Gastroesophageal sphincter (tissue), 3 donors: Measurements from ENCODE around the gene ACR.

Experiments
- EP300 ChIP-seq: sonication (generic); formaldehyde crosslinking; IDR thresholded peaks from one replicate; pipeline ENCODE4 v1.6.1; 2017; ENCODE audit warnings: antibody characterized with exemption, mild to moderate bottlenecking
- POLR2A ChIP-seq, 2 donors: fragments of 450-650 bp; IDR thresholded peaks; one replicate each; pipeline ENCODE4 v1.6.1; 2017; ENCODE audit warnings: antibody characterized with exemption in 2 of 2, mild to moderate bottlenecking in 2 of 2, moderate library complexity in 1 of 2
- POLR2AphosphoS5 ChIP-seq: sonication (generic); formaldehyde crosslinking; IDR thresholded peaks from one replicate; pipeline ENCODE4 v1.6.1; 2017; ENCODE audit warnings: antibody characterized with exemption
- TF ChIP-seq, protein P1 (sequence below), 4 experiments: fragments of 200-600 bp in 2 of 4; fragments of 450-650 bp in 2 of 4; sonication (generic) in 1 of 4; IDR thresholded peaks; one replicate each; pipeline ENCODE4 v1.5.1; 2017 to 2019; ENCODE audit warnings: antibody characterized with exemption in 4 of 4, mild to moderate bottlenecking in 2 of 4, moderate library complexity in 2 of 4

DNA sequence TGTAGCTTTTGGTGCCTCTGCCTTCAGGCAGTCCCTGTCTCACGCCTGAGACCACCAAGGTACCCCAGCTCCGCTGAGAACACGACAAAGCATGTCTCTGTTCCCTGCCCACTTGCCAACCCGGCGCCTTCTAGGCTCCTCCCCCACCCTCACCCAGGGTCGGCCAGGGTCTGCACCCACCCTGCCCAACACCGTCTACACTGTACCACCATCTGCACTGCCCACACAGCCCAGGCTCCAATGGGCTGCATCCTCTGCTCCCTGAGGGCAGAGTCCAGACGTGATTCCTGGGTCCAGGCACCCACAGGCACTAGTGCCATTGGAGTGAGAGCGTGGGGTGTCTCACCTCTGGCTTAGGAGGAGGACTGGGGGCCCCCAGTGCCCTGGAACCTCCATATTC lies 22.8 kb upstream of the ACR start:
- TF ChIP-seq POLR2AphosphoS5 (no peak), EP300 (no peak), POLR2A (IDR thresholded peaks at IDR 0.05) (no peak)
- TF ChIP-seq, protein P1, sequence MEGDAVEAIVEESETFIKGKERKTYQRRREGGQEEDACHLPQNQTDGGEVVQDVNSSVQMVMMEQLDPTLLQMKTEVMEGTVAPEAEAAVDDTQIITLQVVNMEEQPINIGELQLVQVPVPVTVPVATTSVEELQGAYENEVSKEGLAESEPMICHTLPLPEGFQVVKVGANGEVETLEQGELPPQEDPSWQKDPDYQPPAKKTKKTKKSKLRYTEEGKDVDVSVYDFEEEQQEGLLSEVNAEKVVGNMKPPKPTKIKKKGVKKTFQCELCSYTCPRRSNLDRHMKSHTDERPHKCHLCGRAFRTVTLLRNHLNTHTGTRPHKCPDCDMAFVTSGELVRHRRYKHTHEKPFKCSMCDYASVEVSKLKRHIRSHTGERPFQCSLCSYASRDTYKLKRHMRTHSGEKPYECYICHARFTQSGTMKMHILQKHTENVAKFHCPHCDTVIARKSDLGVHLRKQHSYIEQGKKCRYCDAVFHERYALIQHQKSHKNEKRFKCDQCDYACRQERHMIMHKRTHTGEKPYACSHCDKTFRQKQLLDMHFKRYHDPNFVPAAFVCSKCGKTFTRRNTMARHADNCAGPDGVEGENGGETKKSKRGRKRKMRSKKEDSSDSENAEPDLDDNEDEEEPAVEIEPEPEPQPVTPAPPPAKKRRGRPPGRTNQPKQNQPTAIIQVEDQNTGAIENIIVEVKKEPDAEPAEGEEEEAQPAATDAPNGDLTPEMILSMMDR (IDR thresholded peaks at IDR 0.05) = no peak
